ENCODE results near the gene SURF1. TPM values are rescaled to one million over a fixed set of nuclear protein-coding genes. Genes with fewer than 3 reads are reported as not detected.

Gene SURF1
- total and polyA plus RNA-seq, 10 of the 15 experiments (the other 5 are each of a cell fraction or from before 2014, with no cell fraction given), result 17.9 to 46.4 (median 29.6) TPM

- TF ChIP-seq ZNF687 (IDR thresholded peaks at IDR 0.05) (no peak), E2F8 (IDR thresholded peaks at IDR 0.05; ENCODE audit: low read depth, partially characterized antibody) (peak; percentile 39), BCL11A (IDR thresholded peaks at IDR 0.05; ENCODE audit: low read depth, low read length) (no peak), NFIC (IDR thresholded peaks at IDR 0.05; ENCODE audit: low read depth, low read length) (no peak; the same call in 1 of the 2 replicates), ZNF207 (IDR thresholded peaks at IDR 0.05; ENCODE audit: borderline replicate concordance) (peak; percentile 96), PAX5 (IDR thresholded peaks at IDR 0.05; ENCODE audit: borderline replicate concordance, low read depth, low read length) (peak; percentile 40), CBX3 (IDR thresholded peaks at IDR 0.05; ENCODE audit: borderline replicate concordance, low read depth) (no peak), CBX5 (IDR thresholded peaks at IDR 0.05; ENCODE audit: low read depth) (no peak), POU2F2 (IDR thresholded peaks at IDR 0.05; ENCODE audit: borderline replicate concordance, low read depth, low read length) (peak; percentile 99), YY1 (IDR thresholded peaks at IDR 0.05; ENCODE audit: low read depth, low read length) (peak; percentile 97), SMAD5 (IDR thresholded peaks at IDR 0.05; ENCODE audit: low read depth) (peak; percentile 99), RFX5 (IDR thresholded peaks at IDR 0.05; ENCODE audit: low read depth, low read length) (no peak), TARDBP (IDR thresholded peaks at IDR 0.05; ENCODE audit: borderline replicate concordance) (0 out of 2 replicates have a peak, but pooled peaks have one; percentile 45), ZBTB11 (CRISPR knock-in tag; IDR thresholded peaks at IDR 0.05) (no peak), SMARCA5 (IDR thresholded peaks at IDR 0.05) (peak; percentile 78; the same call in 1 of the 2 replicates), GATAD2B (conservative IDR thresholded peaks at IDR 0.05; ENCODE audit: low read depth) (peak; percentile 39), SIN3A (IDR thresholded peaks at IDR 0.05; ENCODE audit: low read depth, low read length) (no peak; the same call in 1 of the 2 replicates), NR2C1 (IDR thresholded peaks at IDR 0.05) (no peak), IRF4 (IDR thresholded peaks at IDR 0.05; ENCODE audit: low read depth, low read length) (peak; percentile 57; the same call in 1 of the 2 replicates), FOS (IDR thresholded peaks at IDR 0.05; ENCODE audit: borderline replicate concordance, extremely low read depth, insufficient read length) (no peak), STAT1 (conservative IDR thresholded peaks at IDR 0.05) (peak; percentile 93; the same call in 1 of the 2 replicates), SUZ12 (IDR thresholded peaks at IDR 0.05; ENCODE audit: unreplicated experiment) (no peak)
Observed at GRCh38 chr9:133347985-133348717, 8.1 kb downstream of the SURF1 start, which contains the start of the genes MED22 and RPL7A (continued).
